H9 (cell line): ENCODE data around the gene ACYP2. TPM values are rescaled to one million over a fixed set of nuclear protein-coding genes. Genes with fewer than 3 reads are reported as not detected.
"Not testable (repeated sequence)": the region's sequence is repeated elsewhere in the genome, so short reads cannot be mapped to it uniquely, and the experiment has no call there.

Experiments
- DNase-seq: peaks from one replicate; pipeline ENCODE4 v3.0.0-alpha.2; 2017
- H2AFZ ChIP-seq: one replicate; pipeline ENCODE4 v1.6.1; 2013; ENCODE audit warnings: mild to moderate bottlenecking, low read length, control low read depth, moderate library complexity
- H2AK5ac ChIP-seq: 2 replicates; pipeline ENCODE4 v1.6.1; 2013; ENCODE audit warnings: low read length, control low read depth, mixed read lengths; ENCODE audit not compliant: insufficient read length
- H2BK120ac ChIP-seq: one replicate; pipeline ENCODE4 v1.6.1; 2013; ENCODE audit warnings: low read depth, mild to moderate bottlenecking, low read length, control low read depth, inconsistent platforms; ENCODE audit not compliant: poor library complexity, severe bottlenecking
- H2BK12ac ChIP-seq: 2 replicates; pipeline ENCODE4 v1.6.1; 2013; ENCODE audit warnings: low read length, control low read depth, mixed read lengths, low read depth; ENCODE audit not compliant: insufficient read length
- H2BK15ac ChIP-seq: 2 replicates; pipeline ENCODE4 v1.6.1; 2013; ENCODE audit warnings: low read depth, low read length, control low read depth
- H2BK20ac ChIP-seq: one replicate; pipeline ENCODE4 v1.6.1; 2013; ENCODE audit warnings: low read depth, mild to moderate bottlenecking, low read length, control low read depth, inconsistent platforms; ENCODE audit not compliant: poor library complexity, severe bottlenecking
- H2BK5ac ChIP-seq: 2 replicates; pipeline ENCODE4 v1.6.1; 2013; ENCODE audit warnings: low read length, control low read depth, mixed read lengths; ENCODE audit not compliant: insufficient read length
- H3K14ac ChIP-seq: 2 replicates; pipeline ENCODE4 v1.6.1; 2013; ENCODE audit warnings: low read length, control low read depth; ENCODE audit not compliant: insufficient read depth
- H3K18ac ChIP-seq: 2 replicates; pipeline ENCODE4 v1.6.1; 2013; ENCODE audit warnings: low read depth, mild to moderate bottlenecking, mixed read lengths, low read length, control low read depth; ENCODE audit not compliant: insufficient read length
- H3K23ac ChIP-seq: 2 replicates; pipeline ENCODE4 v1.6.1; 2013; ENCODE audit warnings: low read length, control low read depth, mixed read lengths, low read depth; ENCODE audit not compliant: insufficient read length
- H3K23me2 ChIP-seq: 2 replicates; pipeline ENCODE4 v1.6.1; 2013; ENCODE audit warnings: low read depth, mild to moderate bottlenecking, mixed read lengths, low read length, control low read depth; ENCODE audit not compliant: insufficient read length, poor library complexity, severe bottlenecking
- H3K27ac ChIP-seq: 2 replicates; pipeline ENCODE4 v1.5.1; 2013; ENCODE audit warnings: low read length, control low read depth, mixed read lengths, low read depth; ENCODE audit not compliant: insufficient read length
- H3K27me3 ChIP-seq: 2 replicates; pipeline ENCODE4 v1.6.1; 2013; ENCODE audit warnings: low read length, control low read depth, inconsistent platforms; ENCODE audit not compliant: insufficient read depth
- H3K4ac ChIP-seq: 2 replicates; pipeline ENCODE4 v1.6.1; 2013; ENCODE audit warnings: low read depth, mild to moderate bottlenecking, control low read depth, inconsistent platforms, low read length, moderate library complexity
- H3K4me1 ChIP-seq: 2 replicates; pipeline ENCODE4 v1.6.1; 2013; ENCODE audit warnings: low read length, control low read depth, inconsistent platforms; ENCODE audit not compliant: insufficient read depth
- H3K4me2 ChIP-seq: 2 replicates; pipeline ENCODE4 v1.6.1; 2013; ENCODE audit warnings: low read length, control low read depth, mixed read lengths; ENCODE audit not compliant: insufficient read length, insufficient read depth
- H3K56ac ChIP-seq: 2 replicates; pipeline ENCODE4 v1.6.1; 2013; ENCODE audit warnings: low read depth, mild to moderate bottlenecking, mixed read lengths, low read length, control low read depth; ENCODE audit not compliant: insufficient read length
- H3K79me1 ChIP-seq: 2 replicates; pipeline ENCODE4 v1.6.1; 2013; ENCODE audit warnings: low read depth, mild to moderate bottlenecking, moderate library complexity, low read length, control low read depth, inconsistent platforms; ENCODE audit not compliant: insufficient read depth, poor library complexity, severe bottlenecking
- H3K79me2 ChIP-seq: 2 replicates; pipeline ENCODE4 v1.6.1; 2013; ENCODE audit warnings: low read length, control low read depth, inconsistent platforms; ENCODE audit not compliant: insufficient read depth
- H3K9ac ChIP-seq: 2 replicates; pipeline ENCODE4 v1.6.1; 2013; ENCODE audit warnings: low read length, control low read depth, mixed read lengths; ENCODE audit not compliant: insufficient read length; ENCODE audit errors: extremely low read depth
- H3K9me3 ChIP-seq: one replicate; pipeline ENCODE4 v1.6.1; 2013; ENCODE audit warnings: low read depth, low read length, inconsistent platforms; ENCODE audit not compliant: control insufficient read depth
- H3T11ph ChIP-seq: one replicate; pipeline ENCODE4 v1.6.1; 2013; ENCODE audit warnings: mild to moderate bottlenecking, low read length, control low read depth, inconsistent platforms
- H4K20me1 ChIP-seq: one replicate; pipeline ENCODE4 v1.6.1; 2013; ENCODE audit not compliant: control insufficient read depth, insufficient read length, insufficient read depth
- H4K5ac ChIP-seq: 2 replicates; pipeline ENCODE4 v1.6.1; 2013; ENCODE audit warnings: low read depth, mild to moderate bottlenecking, mixed read lengths, low read length, control low read depth; ENCODE audit not compliant: insufficient read length
- H4K8ac ChIP-seq: replicated peaks from 2 replicates; pipeline ENCODE4 v1.6.1; 2013; ENCODE audit warnings: low read length, control low read depth, mixed read lengths, low read depth; ENCODE audit not compliant: insufficient read length
- H4K91ac ChIP-seq: 2 replicates; pipeline ENCODE4 v1.6.1; 2013; ENCODE audit warnings: low read depth, mild to moderate bottlenecking, moderate library complexity, mixed read lengths, low read length, control low read depth; ENCODE audit not compliant: insufficient read length
- H3K27ac Mint-ChIP-seq, 3 experiments: 2 replicates in 2 of 3; 3 replicates in 1 of 3; pipeline ENCODE4 v1.8.0; 2020 to 2021; ENCODE audit warnings: mixed read lengths in 3 of 3, mild to moderate bottlenecking in 1 of 3, moderate library complexity in 1 of 3
- H3K27me3 Mint-ChIP-seq: 2 replicates; pipeline ENCODE4 v1.8.0; 2021; ENCODE audit warnings: low read depth, mild to moderate bottlenecking, moderate library complexity, mixed read lengths
- H3K36me3 Mint-ChIP-seq, 3 experiments: 2 replicates in 2 of 3; 3 replicates in 1 of 3; pipeline ENCODE4 v1.8.0; 2020 to 2021; ENCODE audit warnings: low read depth in 3 of 3, mixed read lengths in 3 of 3; ENCODE audit not compliant: insufficient read depth in 1 of 3
- H3K4me1 Mint-ChIP-seq, 2 experiments: 2 replicates each; pipeline ENCODE4 v1.8.0; 2020; ENCODE audit warnings: mixed read lengths in 2 of 2
- H3K4me3 Mint-ChIP-seq, 2 experiments: 2 replicates in 1 of 2; 3 replicates in 1 of 2; pipeline ENCODE4 v1.8.0; 2020 to 2021; ENCODE audit warnings: mild to moderate bottlenecking in 2 of 2, mixed read lengths in 2 of 2, moderate library complexity in 1 of 2
- H3K9me3 Mint-ChIP-seq, 2 experiments: 2 replicates in 1 of 2; 3 replicates in 1 of 2; pipeline ENCODE4 v1.8.0; 2020; ENCODE audit warnings: mild to moderate bottlenecking in 2 of 2, mixed read lengths in 2 of 2, moderate library complexity in 1 of 2
- WGBS: extraction: QIAGEN DNeasy Blood & Tissue Kit; methylation state at CpG from one replicate; pipeline ENCODE4 v1.1.7; 2013; ENCODE audit warnings: missing lambda C conversion rate, low lambda C conversion rate, mixed read lengths; ENCODE audit not compliant: insufficient read length; ENCODE audit errors: extremely low coverage; 5-methylcytosine and 5-hydroxymethylcytosine counted together
- total RNA-seq: library from RNA; stranded (reverse); gene quantifications from 2 replicates; pipeline ENCODE4 v1.2.1, GENCODE V29; 2021
- TF ChIP-seq, protein P1 (sequence below): fragments of 200-600 bp; sonication (generic); conservative IDR thresholded peaks from 3 replicates; pipeline ENCODE4 v1.8.0; 2021; ENCODE audit warnings: antibody characterized with exemption, mild to moderate bottlenecking

ACYP2 gene
- total RNA-seq, 1 experiment from 2014 or later, result 3.2 TPM

- no peaks in the 10 kb centered on the region for H3K79me2 ChIP-seq
- H4K5ac ChIP-seq, result no peak overlapping the region
- no peak overlapping the region for H2BK120ac ChIP-seq
- H3K27me3 ChIP-seq, result no peaks in the 10 kb centered on the region
- no peaks in the 10 kb centered on the region for H3K23me2 ChIP-seq
- H2BK5ac ChIP-seq, result no peak overlapping the region
- no peak overlapping the region for H3K23ac ChIP-seq
- DNase-seq, result no peak
- no peaks in the 10 kb centered on the region for H4K20me1 ChIP-seq
- Mint-ChIP-seq H3K4me3 (peak overlapping the region; percentile 87 to 93), H3K27ac (peak overlapping the region; percentile 99 to 100 (median 99); a peak in 6 of 7 replicates), H3K27me3 (peaks cover 5% of the 10 kb centered on the region), H3K36me3 (peaks cover 17% of the 10 kb centered on the region in 3 experiments), H3K4me1 (peaks cover 4 to 5% of the 10 kb centered on the region in 2 experiments; a peak in 2 of 4 replicates), H3K9me3 (peaks cover 15 to 19% of the 10 kb centered on the region in 2 experiments)
- no peaks in the 10 kb centered on the region for H3K9me3 ChIP-seq
- no peak overlapping the region for H3K9ac ChIP-seq
- H2BK12ac ChIP-seq, result no peak overlapping the region
- H2BK20ac ChIP-seq, result no peak overlapping the region
- no peak overlapping the region for H3T11ph ChIP-seq
- H3K4ac ChIP-seq, result no peak overlapping the region
- H2BK15ac ChIP-seq, result no peak overlapping the region
- H3K18ac ChIP-seq, result no peak overlapping the region
- TF ChIP-seq, protein P1, sequence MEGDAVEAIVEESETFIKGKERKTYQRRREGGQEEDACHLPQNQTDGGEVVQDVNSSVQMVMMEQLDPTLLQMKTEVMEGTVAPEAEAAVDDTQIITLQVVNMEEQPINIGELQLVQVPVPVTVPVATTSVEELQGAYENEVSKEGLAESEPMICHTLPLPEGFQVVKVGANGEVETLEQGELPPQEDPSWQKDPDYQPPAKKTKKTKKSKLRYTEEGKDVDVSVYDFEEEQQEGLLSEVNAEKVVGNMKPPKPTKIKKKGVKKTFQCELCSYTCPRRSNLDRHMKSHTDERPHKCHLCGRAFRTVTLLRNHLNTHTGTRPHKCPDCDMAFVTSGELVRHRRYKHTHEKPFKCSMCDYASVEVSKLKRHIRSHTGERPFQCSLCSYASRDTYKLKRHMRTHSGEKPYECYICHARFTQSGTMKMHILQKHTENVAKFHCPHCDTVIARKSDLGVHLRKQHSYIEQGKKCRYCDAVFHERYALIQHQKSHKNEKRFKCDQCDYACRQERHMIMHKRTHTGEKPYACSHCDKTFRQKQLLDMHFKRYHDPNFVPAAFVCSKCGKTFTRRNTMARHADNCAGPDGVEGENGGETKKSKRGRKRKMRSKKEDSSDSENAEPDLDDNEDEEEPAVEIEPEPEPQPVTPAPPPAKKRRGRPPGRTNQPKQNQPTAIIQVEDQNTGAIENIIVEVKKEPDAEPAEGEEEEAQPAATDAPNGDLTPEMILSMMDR, result no peak
- no peak overlapping the region for H4K8ac ChIP-seq
- no peaks in the 10 kb centered on the region for H3K79me1 ChIP-seq
- no CpG with 5 or more reads among the region's 3 CpGs for WGBS
- H3K56ac ChIP-seq, result no peak overlapping the region
- no peaks in the 10 kb centered on the region for H3K4me1 ChIP-seq
- no peak overlapping the region for H2AK5ac ChIP-seq
- no peak overlapping the region for H2AFZ ChIP-seq
- no peak overlapping the region for H3K27ac ChIP-seq
- H4K91ac ChIP-seq, result no peak overlapping the region
- H3K4me2 ChIP-seq, result peak overlapping the region; percentile 27
- no peak overlapping the region for H3K14ac ChIP-seq
Observed at GRCh38 chr2:54114936-54115283, 505 bp upstream of the ACYP2 start.

DNA sequence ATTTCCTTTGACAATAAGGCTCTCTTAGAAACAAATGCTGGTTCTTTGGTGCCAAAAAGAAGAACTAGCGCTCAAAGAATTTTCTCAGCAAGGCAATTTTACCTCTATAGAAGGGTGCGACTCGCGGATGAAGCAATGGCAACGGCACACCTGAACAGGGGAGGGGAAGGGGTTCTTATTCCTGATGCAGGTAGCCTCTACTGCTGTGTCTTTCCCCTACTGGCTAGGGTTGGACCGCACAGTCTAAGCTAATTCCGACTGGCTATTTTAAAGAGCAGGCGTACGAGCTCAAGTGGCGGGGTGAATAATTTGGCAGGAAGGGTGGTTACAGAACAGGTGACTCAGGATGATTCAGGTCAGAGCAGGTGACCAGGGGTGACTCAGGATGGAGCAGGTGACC, 1.2 kb downstream of the ACYP2 start:
- H3K18ac ChIP-seq, H3K9me3 ChIP-seq, H2BK120ac ChIP-seq, H4K20me1 ChIP-seq, H3K79me2 ChIP-seq, H3K27ac ChIP-seq, H2BK12ac ChIP-seq, H3K23me2 ChIP-seq, H3K4ac ChIP-seq, H4K8ac ChIP-seq, H3K4me3 Mint-ChIP-seq, H3K27me3 Mint-ChIP-seq, H3T11ph ChIP-seq, H2BK15ac ChIP-seq, H4K91ac ChIP-seq, H3K79me1 ChIP-seq, H3K4me1 ChIP-seq, H3K14ac ChIP-seq, H2AFZ ChIP-seq, H3K4me1 Mint-ChIP-seq, H3K9ac ChIP-seq, H3K4me2 ChIP-seq, H3K56ac ChIP-seq, H3K27me3 ChIP-seq, H3K23ac ChIP-seq, H2BK20ac ChIP-seq, H4K5ac ChIP-seq, H2AK5ac ChIP-seq, H3K27ac Mint-ChIP-seq, H2BK5ac ChIP-seq: not testable (repeated sequence)
- WGBS, result no CpG with 5 or more reads among the region's 10 CpGs
- Mint-ChIP-seq H3K36me3 (peaks cover 17 to 28% (median 17%) of the 10 kb centered on the region in 3 experiments), H3K9me3 (peaks cover 23 to 28% of the 10 kb centered on the region in 2 experiments)
- DNase-seq, result peak; percentile 73
